Sigmoid colon (tissue), 3 donors: Measurements from ENCODE around the gene AUTS2.

Experiments
- CTCF ChIP-seq, 4 experiments: fragments of 450-650 bp in 3 of 4; fragments of 200-600 bp in 1 of 4; IDR thresholded peaks; one replicate each; pipeline ENCODE4 v1.5.1; 2016 to 2019; ENCODE audit warnings: antibody characterized with exemption in 4 of 4, mild to moderate bottlenecking in 3 of 4, moderate library complexity in 2 of 4
- POLR2A ChIP-seq, 2 donors: fragments of 450-650 bp; IDR thresholded peaks; one replicate each; pipeline ENCODE4 v1.6.1; 2016; ENCODE audit warnings: antibody characterized with exemption in 2 of 2, mild to moderate bottlenecking in 2 of 2, moderate library complexity in 2 of 2

GRCh38 chr7:70670288-70670687, 1072.0 kb downstream of the AUTS2 start:
- TF ChIP-seq CTCF (IDR thresholded peaks at IDR 0.05) (no peak), POLR2A (IDR thresholded peaks at IDR 0.05) (no peak)
